ENCODE data around the gene SPPL3. TPM values are rescaled to one million over a fixed set of nuclear protein-coding genes. Genes with fewer than 3 reads are reported as not detected.

SPPL3 gene
- total RNA-seq, 1 donor from 2014 or later = 51.3 TPM

DNA sequence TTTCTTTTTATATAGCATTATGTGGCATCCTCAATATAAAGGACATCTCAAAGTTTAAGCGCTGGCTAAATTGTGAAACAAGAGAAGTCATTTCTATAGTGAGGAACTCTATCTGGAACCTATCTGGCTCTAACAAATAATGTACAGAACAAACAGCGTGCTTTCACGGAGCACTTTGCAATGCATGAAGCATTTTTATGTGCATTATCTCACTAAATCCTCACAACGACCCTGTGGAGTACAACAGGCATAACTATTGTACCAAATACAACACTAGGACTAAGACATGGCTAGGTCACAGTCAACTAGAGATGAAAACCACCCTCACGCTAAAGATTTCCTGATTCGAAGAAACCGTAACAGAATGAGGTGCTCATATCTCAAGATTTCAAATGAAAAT is 8.6 kb downstream of the SPPL3 start:
- no peaks in the 10 kb centered on the region for H3K27me3 Mint-ChIP-seq (ENCODE audit: low read depth)
- peaks cover 7% of the 10 kb centered on the region for H3K4me1 Mint-ChIP-seq (ENCODE audit: low read depth)
- no peak overlapping the region for H3K4me3 Mint-ChIP-seq (ENCODE audit: unreplicated experiment)
- no peaks in the 10 kb centered on the region for H3K9me3 Mint-ChIP-seq (ENCODE audit: low read depth)
- no peak for DNase-seq (ENCODE audit: low spot score)
- H3K36me3 Mint-ChIP-seq (ENCODE audit: low read depth) = peaks cover 5% of the 10 kb centered on the region
- TF ChIP-seq, protein P1, sequence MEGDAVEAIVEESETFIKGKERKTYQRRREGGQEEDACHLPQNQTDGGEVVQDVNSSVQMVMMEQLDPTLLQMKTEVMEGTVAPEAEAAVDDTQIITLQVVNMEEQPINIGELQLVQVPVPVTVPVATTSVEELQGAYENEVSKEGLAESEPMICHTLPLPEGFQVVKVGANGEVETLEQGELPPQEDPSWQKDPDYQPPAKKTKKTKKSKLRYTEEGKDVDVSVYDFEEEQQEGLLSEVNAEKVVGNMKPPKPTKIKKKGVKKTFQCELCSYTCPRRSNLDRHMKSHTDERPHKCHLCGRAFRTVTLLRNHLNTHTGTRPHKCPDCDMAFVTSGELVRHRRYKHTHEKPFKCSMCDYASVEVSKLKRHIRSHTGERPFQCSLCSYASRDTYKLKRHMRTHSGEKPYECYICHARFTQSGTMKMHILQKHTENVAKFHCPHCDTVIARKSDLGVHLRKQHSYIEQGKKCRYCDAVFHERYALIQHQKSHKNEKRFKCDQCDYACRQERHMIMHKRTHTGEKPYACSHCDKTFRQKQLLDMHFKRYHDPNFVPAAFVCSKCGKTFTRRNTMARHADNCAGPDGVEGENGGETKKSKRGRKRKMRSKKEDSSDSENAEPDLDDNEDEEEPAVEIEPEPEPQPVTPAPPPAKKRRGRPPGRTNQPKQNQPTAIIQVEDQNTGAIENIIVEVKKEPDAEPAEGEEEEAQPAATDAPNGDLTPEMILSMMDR (IDR thresholded peaks at IDR 0.05) = no peak
- no peak overlapping the region for H3K27ac Mint-ChIP-seq (ENCODE audit: unreplicated experiment)

- TF ChIP-seq, protein P1 (IDR thresholded peaks at IDR 0.05) = no peak
- Mint-ChIP-seq H3K4me1 (ENCODE audit: low read depth) (peaks cover 5% of the 10 kb centered on the region), H3K27me3 (ENCODE audit: low read depth) (no peaks in the 10 kb centered on the region), H3K36me3 (ENCODE audit: low read depth) (peaks cover 5% of the 10 kb centered on the region), H3K4me3 (ENCODE audit: unreplicated experiment) (no peak overlapping the region), H3K27ac (ENCODE audit: unreplicated experiment) (no peak overlapping the region), H3K9me3 (ENCODE audit: low read depth) (no peaks in the 10 kb centered on the region)
- no peak for DNase-seq (ENCODE audit: low spot score)
These were observed 11.9 kb downstream of the SPPL3 start for GRCh38 chr12:120892265-120892664.

GRCh38 chr12:120890963-120891362 is 13.2 kb downstream of the SPPL3 start:
- Mint-ChIP-seq H3K36me3 (ENCODE audit: low read depth) (peaks cover 5% of the 10 kb centered on the region), H3K4me3 (ENCODE audit: unreplicated experiment) (no peak overlapping the region), H3K9me3 (ENCODE audit: low read depth) (no peaks in the 10 kb centered on the region), H3K27ac (ENCODE audit: unreplicated experiment) (peak overlapping the region; percentile 2), H3K4me1 (ENCODE audit: low read depth) (peaks cover 12% of the 10 kb centered on the region), H3K27me3 (ENCODE audit: low read depth) (no peaks in the 10 kb centered on the region)
- no peak for DNase-seq (ENCODE audit: low spot score)
- TF ChIP-seq, protein P1 (IDR thresholded peaks at IDR 0.05) = no peak

DNA sequence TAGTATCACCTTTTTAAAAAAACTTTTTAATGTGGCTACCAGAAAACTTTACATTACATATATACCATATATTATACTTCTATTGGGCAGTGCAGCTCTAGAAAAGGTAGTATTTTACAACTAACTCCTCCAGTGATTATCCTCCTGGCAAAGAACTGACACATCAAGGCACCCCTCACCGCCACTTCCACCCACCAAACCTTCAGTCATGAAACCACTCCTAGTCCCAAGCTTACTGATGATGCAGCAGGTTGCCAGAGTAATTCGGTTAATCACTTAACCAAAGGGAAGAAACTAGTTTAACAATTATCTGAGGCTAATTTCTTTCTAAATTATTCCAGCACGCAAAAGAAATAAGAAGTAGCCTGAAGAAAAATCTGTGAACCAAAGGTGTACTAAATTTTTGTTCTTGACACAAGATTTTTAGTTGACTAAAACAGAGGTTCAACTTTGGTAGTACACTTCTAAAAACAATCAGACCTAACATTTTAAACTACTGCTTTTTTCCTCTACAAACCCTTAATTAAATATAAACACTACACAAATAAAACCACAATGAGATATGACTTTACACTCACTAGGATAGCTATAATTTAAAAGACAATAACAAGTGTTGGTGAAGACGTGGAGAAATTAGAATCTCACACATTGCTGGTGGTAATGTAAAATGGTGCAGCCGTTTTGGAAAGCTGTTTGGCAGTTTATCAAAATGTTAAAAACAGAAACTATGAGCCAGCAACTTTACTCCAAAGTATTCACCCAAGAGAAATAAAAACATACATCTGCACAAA is 16.7 kb downstream of the SPPL3 start:
- TF ChIP-seq, protein P1 (IDR thresholded peaks at IDR 0.05) = no peak
- no peak overlapping the region for H3K4me3 Mint-ChIP-seq (ENCODE audit: unreplicated experiment)
- H3K9me3 Mint-ChIP-seq (ENCODE audit: low read depth) = no peaks in the 10 kb centered on the region
- no peak overlapping the region for H3K27ac Mint-ChIP-seq (ENCODE audit: unreplicated experiment)
- H3K27me3 Mint-ChIP-seq (ENCODE audit: low read depth) = no peaks in the 10 kb centered on the region
- H3K4me1 Mint-ChIP-seq (ENCODE audit: low read depth) = peaks cover 13% of the 10 kb centered on the region
- H3K36me3 Mint-ChIP-seq (ENCODE audit: low read depth) = no peaks in the 10 kb centered on the region
- DNase-seq (ENCODE audit: low spot score) = no peak

DNA sequence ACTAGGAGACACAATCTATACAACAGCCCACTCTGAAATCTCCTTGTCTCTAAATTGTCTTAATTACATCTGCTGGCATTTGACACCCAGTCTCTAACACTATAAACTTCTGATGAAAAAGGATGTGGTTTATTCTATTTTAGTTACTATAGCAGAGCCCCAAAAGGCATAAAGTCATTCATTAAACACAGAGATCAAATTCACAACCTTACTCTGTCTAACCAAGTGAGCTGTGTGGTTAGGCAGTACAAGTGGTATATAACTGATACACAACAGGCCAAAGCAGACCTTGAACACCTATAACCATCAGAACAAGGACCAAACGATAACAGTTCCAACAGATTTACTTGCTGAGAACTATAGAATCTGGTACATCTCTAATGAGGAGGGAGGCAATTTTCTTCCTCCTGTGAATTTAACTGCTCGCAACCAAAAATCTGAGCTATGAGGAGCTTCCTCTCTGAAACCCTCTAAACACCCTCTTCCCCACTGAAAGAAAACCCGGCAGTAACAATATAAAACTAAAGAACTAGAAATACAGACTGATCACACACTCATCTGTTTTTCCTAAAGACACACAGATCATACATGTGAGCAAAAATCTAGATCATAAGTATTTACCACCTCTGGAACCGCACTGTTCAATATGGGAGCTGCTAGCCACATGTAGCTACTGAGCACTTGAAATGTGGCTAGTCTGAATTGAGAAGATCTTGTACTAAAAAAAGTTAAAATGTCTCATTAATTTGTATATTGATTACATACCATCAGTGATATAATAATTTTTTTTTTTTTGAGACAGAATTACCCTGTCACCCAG is 17.7 kb downstream of the SPPL3 start:
- TF ChIP-seq, protein P1 (IDR thresholded peaks at IDR 0.05) = no peak
- H3K27me3 Mint-ChIP-seq (ENCODE audit: low read depth) = no peaks in the 10 kb centered on the region
- H3K4me1 Mint-ChIP-seq (ENCODE audit: low read depth) = peaks cover 17% of the 10 kb centered on the region
- DNase-seq (ENCODE audit: low spot score) = no peak
- no peak overlapping the region for H3K4me3 Mint-ChIP-seq (ENCODE audit: unreplicated experiment)
- H3K36me3 Mint-ChIP-seq (ENCODE audit: low read depth) = no peaks in the 10 kb centered on the region
- H3K27ac Mint-ChIP-seq (ENCODE audit: unreplicated experiment) = no peak overlapping the region
- no peaks in the 10 kb centered on the region for H3K9me3 Mint-ChIP-seq (ENCODE audit: low read depth)
